ENCODE data around the gene VRTN. TPM values are rescaled to one million over a fixed set of nuclear protein-coding genes. Genes with fewer than 3 reads are reported as not detected.
"Not testable (repeated sequence)": the region's sequence is repeated elsewhere in the genome, so short reads cannot be mapped to it uniquely, and the experiment has no call there.

Gene VRTN
- total RNA-seq, 1 donor from 2014 or later, result not detected

DNA sequence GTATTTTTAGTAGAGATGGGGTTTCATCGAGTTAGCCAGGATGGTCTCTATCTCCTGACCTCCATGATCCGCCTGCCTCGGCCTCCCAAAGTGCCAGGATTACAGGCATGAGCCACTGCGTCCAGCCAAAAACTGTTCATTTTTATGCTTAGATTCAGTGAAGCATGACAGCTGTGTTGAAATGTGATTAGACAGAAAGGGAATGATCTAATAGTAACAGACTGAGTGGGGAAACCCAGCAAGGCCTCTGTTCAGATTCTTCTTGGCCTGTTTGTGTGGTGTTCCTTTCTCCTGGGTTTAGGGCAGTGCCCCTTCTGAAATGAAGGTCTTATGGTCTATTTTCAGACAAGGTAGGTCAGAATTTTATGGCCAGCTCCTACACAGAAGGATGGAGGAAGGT is 33.7 kb upstream of the VRTN start:
- DNase-seq (ENCODE audit: low spot score in 2 of 2), result no peak
- H3K36me3 ChIP-seq, result no peaks in the 10 kb centered on the region
- intact Hi-C loops (cut with DNase I), result no loop called here
- no peak overlapping the region for H3K4me3 ChIP-seq
- H3K27ac ChIP-seq, result no peak overlapping the region
- H3K4me1 ChIP-seq, result no peaks in the 10 kb centered on the region
- H3K9me3 ChIP-seq, result no peaks in the 10 kb centered on the region
- TF ChIP-seq, protein P1, sequence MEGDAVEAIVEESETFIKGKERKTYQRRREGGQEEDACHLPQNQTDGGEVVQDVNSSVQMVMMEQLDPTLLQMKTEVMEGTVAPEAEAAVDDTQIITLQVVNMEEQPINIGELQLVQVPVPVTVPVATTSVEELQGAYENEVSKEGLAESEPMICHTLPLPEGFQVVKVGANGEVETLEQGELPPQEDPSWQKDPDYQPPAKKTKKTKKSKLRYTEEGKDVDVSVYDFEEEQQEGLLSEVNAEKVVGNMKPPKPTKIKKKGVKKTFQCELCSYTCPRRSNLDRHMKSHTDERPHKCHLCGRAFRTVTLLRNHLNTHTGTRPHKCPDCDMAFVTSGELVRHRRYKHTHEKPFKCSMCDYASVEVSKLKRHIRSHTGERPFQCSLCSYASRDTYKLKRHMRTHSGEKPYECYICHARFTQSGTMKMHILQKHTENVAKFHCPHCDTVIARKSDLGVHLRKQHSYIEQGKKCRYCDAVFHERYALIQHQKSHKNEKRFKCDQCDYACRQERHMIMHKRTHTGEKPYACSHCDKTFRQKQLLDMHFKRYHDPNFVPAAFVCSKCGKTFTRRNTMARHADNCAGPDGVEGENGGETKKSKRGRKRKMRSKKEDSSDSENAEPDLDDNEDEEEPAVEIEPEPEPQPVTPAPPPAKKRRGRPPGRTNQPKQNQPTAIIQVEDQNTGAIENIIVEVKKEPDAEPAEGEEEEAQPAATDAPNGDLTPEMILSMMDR (IDR thresholded peaks at IDR 0.05), result no peak
- no peaks in the 10 kb centered on the region for H3K27me3 ChIP-seq

- no peak overlapping the region for H3K27ac ChIP-seq
- H3K36me3 ChIP-seq, result no peaks in the 10 kb centered on the region
- H3K27me3 ChIP-seq, result no peaks in the 10 kb centered on the region
- intact Hi-C loops (cut with DNase I), result no loop called here
- DNase-seq (ENCODE audit: low spot score in 2 of 2), result no peak
- H3K4me1 ChIP-seq, result no peaks in the 10 kb centered on the region
- H3K4me3 ChIP-seq, result no peak overlapping the region
- TF ChIP-seq, protein P1 (IDR thresholded peaks at IDR 0.05), result peak in 2 of 3 experiments; percentile 51 to 59
- no peaks in the 10 kb centered on the region for H3K9me3 ChIP-seq
Observed at GRCh38 chr14:74324931-74325361, 23.3 kb upstream of the VRTN start.

DNA sequence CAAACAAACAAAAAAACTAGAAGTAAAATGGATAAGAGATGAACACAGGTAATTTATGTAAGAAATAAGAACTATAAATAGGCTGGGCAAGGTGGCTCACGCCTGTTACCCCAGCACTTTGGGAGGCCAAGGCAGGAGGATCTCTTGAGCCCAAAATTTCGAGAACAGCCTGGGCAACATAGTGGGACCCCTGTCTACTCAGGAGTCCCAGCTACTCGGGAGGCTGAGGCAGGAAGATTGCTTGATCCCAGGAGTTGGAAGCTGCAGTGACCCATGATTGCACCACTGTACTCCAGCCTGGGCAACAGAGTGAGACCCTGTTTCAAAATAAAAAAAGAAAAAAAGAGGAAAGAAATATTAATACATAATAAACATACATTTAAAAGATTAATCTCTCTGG is 22.8 kb upstream of the VRTN start:
- H3K4me1 ChIP-seq, result no peaks in the 10 kb centered on the region
- no peaks in the 10 kb centered on the region for H3K9me3 ChIP-seq
- no peak overlapping the region for H3K27ac ChIP-seq
- DNase-seq (ENCODE audit: low spot score in 2 of 2), result no peak
- H3K4me3 ChIP-seq, result no peak overlapping the region
- intact Hi-C loops (cut with DNase I), result no loop called here
- H3K36me3 ChIP-seq, result no peaks in the 10 kb centered on the region
- TF ChIP-seq, protein P1 (IDR thresholded peaks at IDR 0.05), result no peak
- H3K27me3 ChIP-seq, result no peaks in the 10 kb centered on the region

DNA sequence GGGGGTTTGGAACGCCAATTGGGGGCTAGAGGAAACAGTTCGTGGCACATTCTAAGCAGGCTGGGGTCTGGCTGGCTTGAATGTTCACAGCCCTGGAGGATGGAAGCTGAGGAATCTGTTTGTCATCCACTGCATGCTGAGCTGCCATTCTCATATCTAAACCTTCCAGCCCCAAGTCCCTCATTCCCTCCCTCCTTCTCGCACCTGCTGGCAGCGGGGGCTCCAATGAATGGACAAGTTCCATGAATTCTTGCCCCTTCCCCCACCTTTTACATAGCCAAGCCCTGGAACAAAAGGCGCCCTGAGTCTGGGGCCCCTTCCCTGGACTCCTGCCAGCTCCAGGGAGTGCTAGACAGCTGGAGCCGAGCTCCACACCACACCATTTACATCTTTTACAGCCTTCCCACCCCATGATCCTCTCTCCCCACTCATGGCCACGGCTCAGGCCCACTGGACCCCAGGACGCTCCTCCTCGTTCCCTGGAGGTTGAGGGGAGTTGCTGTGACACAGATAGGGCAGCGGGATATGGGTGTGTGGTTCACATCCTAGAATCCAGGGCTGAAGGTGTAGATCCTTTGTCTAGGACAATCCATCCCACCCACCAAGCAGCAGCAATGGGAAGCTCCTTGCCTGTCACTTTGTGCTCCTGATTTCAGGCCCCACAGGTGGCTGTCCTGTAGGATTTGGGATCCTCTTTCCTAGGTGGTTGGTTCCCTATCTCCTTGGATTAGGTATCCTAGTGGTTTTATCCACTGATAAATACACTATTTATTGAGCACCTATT is 21.7 kb upstream of the VRTN start:
- no peaks in the 10 kb centered on the region for H3K36me3 ChIP-seq
- TF ChIP-seq, protein P1 (IDR thresholded peaks at IDR 0.05), result no peak
- no peaks in the 10 kb centered on the region for H3K27me3 ChIP-seq
- no peaks in the 10 kb centered on the region for H3K4me1 ChIP-seq
- DNase-seq (ENCODE audit: low spot score in 2 of 2), result no peak
- H3K9me3 ChIP-seq, result no peaks in the 10 kb centered on the region
- no peak overlapping the region for H3K27ac ChIP-seq
- intact Hi-C loops (cut with DNase I), result no loop called here
- H3K4me3 ChIP-seq, result no peak overlapping the region

GRCh38 chr14:74329950-74330552 is 18.2 kb upstream of the VRTN start:
- H3K27ac ChIP-seq; H3K27me3 ChIP-seq; intact Hi-C loops (cut with DNase I); H3K9me3 ChIP-seq; H3K4me3 ChIP-seq; H3K36me3 ChIP-seq; DNase-seq (ENCODE audit: low spot score in 2 of 2); H3K4me1 ChIP-seq: not testable (repeated sequence)

DNA sequence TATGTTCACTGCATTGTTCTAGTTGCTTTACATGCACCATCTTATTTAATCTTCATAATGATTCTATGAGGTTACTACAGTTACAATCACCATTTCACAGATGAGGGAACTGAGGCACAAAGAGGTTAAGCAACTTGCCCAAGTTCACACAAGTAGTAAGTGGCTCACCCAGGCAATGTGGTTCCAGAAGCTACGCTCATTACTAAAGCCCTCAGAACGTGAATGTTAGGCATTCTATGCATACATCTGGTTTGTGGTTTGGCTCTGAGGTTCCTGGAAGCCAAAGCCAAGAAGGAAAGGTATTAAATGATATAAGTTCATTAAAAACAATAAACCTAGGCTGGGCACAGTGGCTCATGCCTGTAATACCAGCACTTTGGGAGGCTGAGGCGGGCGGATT is 14.4 kb upstream of the VRTN start:
- H3K4me1 ChIP-seq, result no peaks in the 10 kb centered on the region
- no peaks in the 10 kb centered on the region for H3K27me3 ChIP-seq
- H3K27ac ChIP-seq, result no peak overlapping the region
- intact Hi-C loops (cut with DNase I), result no loop called here
- TF ChIP-seq, protein P1 (IDR thresholded peaks at IDR 0.05), result no peak
- no peaks in the 10 kb centered on the region for H3K36me3 ChIP-seq
- DNase-seq (ENCODE audit: low spot score in 2 of 2), result no peak
- no peaks in the 10 kb centered on the region for H3K9me3 ChIP-seq
- no peak overlapping the region for H3K4me3 ChIP-seq

Data from ascending aorta (tissue), 2 donors.